Measurements from ENCODE around the gene LIMK1. TPM values are rescaled to one million over a fixed set of nuclear protein-coding genes. Genes with fewer than 3 reads are reported as not detected.

LIMK1 gene
- total RNA-seq, 1 experiment from 2014 or later, result 31.4 TPM

- intact Hi-C loops (cut with micrococcal nuclease; ENCODE audit: unreplicated experiment), result no loop called here
- Mint-ChIP-seq H3K36me3 (ENCODE audit: insufficient read depth, unreplicated experiment) (no peaks in the 10 kb centered on the region), H3K4me3 (ENCODE audit: unreplicated experiment) (no peak overlapping the region), H3K4me1 (ENCODE audit: low read depth, unreplicated experiment) (no peaks in the 10 kb centered on the region), H3K27me3 (ENCODE audit: insufficient read depth, unreplicated experiment) (no peaks in the 10 kb centered on the region), H3K27ac (ENCODE audit: unreplicated experiment) (no peak overlapping the region), H3K9me3 (ENCODE audit: unreplicated experiment) (no peaks in the 10 kb centered on the region)
- CTCF ChIA-PET, result no interaction called here
- H3K4me1 ChIP-seq, result no peaks in the 10 kb centered on the region
- no TSS peak for BruUV-seq (replicated peaks)
- peaks cover 9% of the 10 kb centered on the region for H3K9me3 ChIP-seq
- H3K36me3 ChIP-seq (ENCODE audit: control insufficient read depth, insufficient read depth, low read length), result no peaks in the 10 kb centered on the region
- H3K27me3 ChIP-seq (replicated peaks; ENCODE audit: control insufficient read depth, insufficient read depth, low read length), result no peaks in the 10 kb centered on the region
- POLR2A ChIA-PET, result no interaction called here
- H3K4me3 ChIP-seq (ENCODE audit: low read depth, low read length), result no peak overlapping the region
- no peak for TF ChIP-seq CTCF (IDR thresholded peaks at IDR 0.05; ENCODE audit: insufficient read depth in 1 of 2, low read depth in 1 of 2, low read length in 1 of 2, severe bottlenecking in 1 of 2, unreplicated experiment in 1 of 2)
- DNase-seq, result no peak
Observed at GRCh38 chr7:74149071-74149470, 65.5 kb downstream of the LIMK1 start.

GRCh38 chr7:74149603-74150002 is 66.0 kb downstream of the LIMK1 start:
- Histone ChIP-seq H3K27me3 (replicated peaks; ENCODE audit: control insufficient read depth, insufficient read depth, low read length) (no peaks in the 10 kb centered on the region), H3K4me1 (no peaks in the 10 kb centered on the region), H3K9me3 (peaks cover 9% of the 10 kb centered on the region), H3K36me3 (ENCODE audit: control insufficient read depth, insufficient read depth, low read length) (no peaks in the 10 kb centered on the region), H3K4me3 (ENCODE audit: low read depth, low read length) (no peak overlapping the region)
- H3K9me3 Mint-ChIP-seq (ENCODE audit: unreplicated experiment), result no peaks in the 10 kb centered on the region
- H3K4me1 Mint-ChIP-seq (ENCODE audit: low read depth, unreplicated experiment), result no peaks in the 10 kb centered on the region
- no TSS peak for BruUV-seq (replicated peaks)
- no peaks in the 10 kb centered on the region for H3K36me3 Mint-ChIP-seq (ENCODE audit: insufficient read depth, unreplicated experiment)
- no peak overlapping the region for H3K4me3 Mint-ChIP-seq (ENCODE audit: unreplicated experiment)
- POLR2A ChIA-PET, result no interaction called here
- no peaks in the 10 kb centered on the region for H3K27me3 Mint-ChIP-seq (ENCODE audit: insufficient read depth, unreplicated experiment)
- intact Hi-C loops (cut with micrococcal nuclease; ENCODE audit: unreplicated experiment), result no loop called here
- no peak overlapping the region for H3K27ac Mint-ChIP-seq (ENCODE audit: unreplicated experiment)
- CTCF ChIA-PET, result no interaction called here
- DNase-seq, result no peak
- no peak for TF ChIP-seq CTCF (IDR thresholded peaks at IDR 0.05; ENCODE audit: insufficient read depth in 1 of 2, low read depth in 1 of 2, low read length in 1 of 2, severe bottlenecking in 1 of 2, unreplicated experiment in 1 of 2)

GRCh38 chr7:74153736-74154135 is 70.1 kb downstream of the LIMK1 start:
- Histone ChIP-seq H3K27me3 (replicated peaks; ENCODE audit: control insufficient read depth, insufficient read depth, low read length) (no peaks in the 10 kb centered on the region), H3K4me3 (ENCODE audit: low read depth, low read length) (no peak overlapping the region), H3K4me1 (no peaks in the 10 kb centered on the region), H3K9me3 (peaks cover 5% of the 10 kb centered on the region), H3K36me3 (ENCODE audit: control insufficient read depth, insufficient read depth, low read length) (no peaks in the 10 kb centered on the region)
- H3K36me3 Mint-ChIP-seq (ENCODE audit: insufficient read depth, unreplicated experiment), result no peaks in the 10 kb centered on the region
- intact Hi-C loops (cut with micrococcal nuclease; ENCODE audit: unreplicated experiment), result no loop called here
- H3K27me3 Mint-ChIP-seq (ENCODE audit: insufficient read depth, unreplicated experiment), result no peaks in the 10 kb centered on the region
- no TSS peak for BruUV-seq (replicated peaks)
- no peak for TF ChIP-seq CTCF (IDR thresholded peaks at IDR 0.05; ENCODE audit: insufficient read depth in 1 of 2, low read depth in 1 of 2, low read length in 1 of 2, severe bottlenecking in 1 of 2, unreplicated experiment in 1 of 2)
- no peak for DNase-seq
- ChIA-PET CTCF (interaction anchor here (0.6 kb wide), 1 partner anchor 792 kb away, joined by 8 read pairs; no protein-coding TSS in a partner anchor), POLR2A (no interaction called here)
- no peaks in the 10 kb centered on the region for H3K9me3 Mint-ChIP-seq (ENCODE audit: unreplicated experiment)
- no peaks in the 10 kb centered on the region for H3K4me1 Mint-ChIP-seq (ENCODE audit: low read depth, unreplicated experiment)
- no peak overlapping the region for H3K4me3 Mint-ChIP-seq (ENCODE audit: unreplicated experiment)
- H3K27ac Mint-ChIP-seq (ENCODE audit: unreplicated experiment), result no peak overlapping the region

All from Caco-2 (cell line).